NCI-H1417 treated with DMSO at 0.1 percent for 48 hours (cell line): ENCODE data around the gene LRRC74A.
A peak's percentile ranks its signal among the peaks of the same experiment; 100 is the strongest.

Experiments used
- DNase-seq: peaks from one replicate; lab custom pipeline; 2025; lab: John Stamatoyannopoulos, UW

The LRRC74A gene

GRCh38 chr14:76848879-76849278, 22.7 kb downstream of the LRRC74A start:
- no peak for DNase-seq

GRCh38 chr14:76855066-76855465, 28.9 kb downstream of the LRRC74A start:
- no peak for DNase-seq

DNA sequence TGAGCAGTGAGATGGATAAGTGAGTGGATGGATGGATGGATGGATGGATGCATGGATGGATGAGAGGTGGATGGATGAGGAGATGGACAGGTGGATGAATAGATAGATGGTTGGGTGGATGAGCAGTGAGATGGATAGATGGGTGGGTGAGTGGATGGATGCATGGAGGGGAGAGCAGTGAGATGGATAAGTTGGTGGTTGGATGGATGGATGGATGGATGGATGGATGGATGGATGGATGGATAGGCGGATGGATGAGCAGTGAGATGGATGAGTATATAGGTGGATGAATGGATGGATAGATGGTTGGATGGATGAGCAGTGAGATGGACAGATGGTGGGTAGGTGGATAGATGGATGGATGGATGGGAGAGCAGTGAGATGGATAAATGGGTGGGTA, 30.6 kb downstream of the LRRC74A start:
- no peak for DNase-seq

GRCh38 chr14:76861574-76862255, 35.5 kb downstream of the LRRC74A start:
- no peak for DNase-seq

DNA sequence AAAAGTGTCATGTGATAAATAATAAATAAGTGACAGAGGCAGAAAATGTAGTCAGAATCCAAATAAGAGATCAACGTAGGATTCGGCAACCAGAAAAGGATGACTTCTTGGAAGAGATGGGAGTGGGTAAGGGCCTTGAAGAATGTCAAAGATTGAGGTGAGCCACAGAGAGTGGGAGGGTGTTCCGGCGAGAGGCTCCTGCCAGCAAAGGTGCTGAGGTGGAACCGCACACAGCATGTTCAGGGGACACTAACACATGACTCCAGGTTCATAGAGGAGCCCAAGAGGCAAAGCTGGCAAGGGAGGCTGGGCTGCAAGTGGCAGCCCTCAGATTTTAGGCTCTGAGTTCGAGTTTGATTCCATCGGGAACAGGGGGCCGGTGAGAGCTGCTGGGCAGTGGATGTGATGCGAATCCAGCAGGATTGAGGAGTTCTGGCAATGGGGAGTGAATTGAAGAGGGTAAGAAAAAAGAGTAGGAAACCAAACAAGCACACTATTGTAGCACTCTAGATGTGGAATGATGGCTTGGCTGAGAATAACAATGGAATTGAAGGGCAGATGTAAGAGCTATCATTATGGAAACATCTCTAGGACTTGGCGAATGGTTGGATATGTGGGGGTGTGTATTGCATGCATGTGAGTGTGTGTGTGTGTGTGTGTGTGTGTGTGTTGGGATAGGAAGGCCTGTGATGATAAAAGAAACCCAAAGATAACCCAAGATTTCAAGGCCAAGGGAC, 36.5 kb downstream of the LRRC74A start:
- no peak for DNase-seq

DNA sequence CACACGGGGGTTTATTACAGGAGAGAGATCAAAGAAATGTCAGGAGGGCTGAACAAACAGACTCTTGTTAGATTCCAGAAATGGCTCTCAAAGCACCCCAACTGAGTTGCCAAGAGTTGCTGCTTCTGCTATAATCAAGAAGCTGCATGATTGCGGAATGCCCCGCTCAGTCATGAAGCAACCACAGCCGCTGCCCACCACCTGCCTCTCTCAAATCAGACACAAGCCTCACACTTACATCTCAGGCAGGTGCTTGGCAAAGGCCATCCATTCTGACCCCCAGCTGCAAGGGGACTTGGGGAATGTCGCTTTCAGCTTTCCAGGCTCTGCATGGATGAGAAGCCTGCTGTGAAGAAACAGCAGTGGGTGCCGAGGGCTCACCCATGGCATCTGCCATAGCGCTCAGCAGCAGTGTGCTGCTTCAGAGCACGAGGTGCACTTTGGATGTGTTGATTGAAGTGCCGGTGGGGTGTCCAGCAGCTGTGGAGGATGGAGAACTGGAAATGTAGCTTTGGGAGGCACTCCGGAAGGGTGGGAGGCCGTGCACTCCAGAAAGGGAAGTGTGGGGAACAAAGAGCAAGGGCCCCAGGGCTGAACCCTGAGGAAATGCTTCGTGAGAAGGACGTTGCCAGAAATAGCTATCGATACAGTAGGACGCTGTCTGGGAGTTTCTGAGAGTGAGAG, 37.7 kb downstream of the LRRC74A start:
- DNase-seq: peak; percentile 77

- no peak for DNase-seq
Observed at GRCh38 chr14:76866456-76866855, 40.2 kb downstream of the LRRC74A start.

- DNase-seq: no peak
Observed at GRCh38 chr14:76867516-76868453, 41.6 kb downstream of the LRRC74A start.

DNA sequence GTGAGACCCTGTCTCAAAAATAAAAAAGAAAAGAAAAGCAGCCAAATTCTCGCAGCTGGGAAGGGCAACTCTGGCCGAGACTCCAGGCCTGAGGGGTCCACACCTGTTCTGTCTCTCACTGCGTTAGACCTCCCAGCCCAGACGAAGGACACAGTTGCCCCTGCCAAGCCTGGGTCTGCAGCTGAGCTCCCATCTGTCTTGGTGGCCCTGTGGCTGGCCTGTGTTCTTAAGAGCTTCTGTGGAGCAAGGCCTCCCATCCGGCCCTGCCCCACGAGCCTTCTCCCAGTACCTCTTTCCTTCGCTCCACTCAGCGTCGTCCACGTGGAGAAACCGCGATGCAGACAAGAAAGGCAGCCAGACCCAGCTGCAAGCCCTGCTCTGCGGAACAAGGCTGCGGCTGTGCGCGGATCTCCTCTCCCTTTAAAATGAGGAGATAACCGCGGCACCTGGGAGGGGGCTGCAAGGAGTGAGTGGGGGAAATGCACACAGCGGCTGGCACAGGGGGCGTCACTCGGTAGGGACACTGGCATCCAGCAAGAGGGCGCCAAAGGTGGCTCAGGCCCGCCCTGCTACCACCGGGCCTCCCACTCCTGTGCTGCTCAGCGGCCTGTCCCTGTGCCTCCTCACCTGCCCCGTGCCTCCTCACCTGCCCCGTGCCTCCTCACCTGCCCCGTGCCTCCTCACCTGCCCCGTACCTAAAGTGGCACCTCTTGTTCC, 42.4 kb downstream of the LRRC74A start:
- DNase-seq: no peak

GRCh38 chr14:76870166-76870565, 44.0 kb downstream of the LRRC74A start:
- no peak for DNase-seq

- no peak for DNase-seq
Observed at GRCh38 chr14:76872796-76873432, 46.7 kb downstream of the LRRC74A start.

GRCh38 chr14:76874734-76875133, 48.5 kb downstream of the LRRC74A start:
- DNase-seq: no peak

DNA sequence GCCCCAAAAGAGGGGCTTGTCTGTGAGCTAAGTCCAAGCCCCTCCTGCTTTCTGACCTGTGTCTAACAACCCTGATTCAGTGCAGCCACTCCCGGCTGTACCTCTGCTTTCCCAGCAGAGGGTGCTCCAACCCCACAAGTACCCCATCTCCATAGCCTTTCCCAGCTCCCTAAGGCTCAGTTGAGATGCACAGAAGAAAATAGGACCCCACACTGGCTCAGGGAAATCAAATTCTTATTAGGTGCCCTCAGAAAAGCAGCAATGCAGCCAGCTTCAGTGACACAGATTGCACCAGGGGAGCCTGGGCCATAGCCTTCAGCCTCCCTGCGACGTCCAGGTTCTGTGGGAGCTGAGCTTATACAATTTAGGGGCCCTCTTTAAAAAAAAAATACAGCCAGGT, 49.9 kb downstream of the LRRC74A start:
- peak; percentile 41 for DNase-seq

GRCh38 chr14:76877871-76878270, 51.7 kb downstream of the LRRC74A start:
- no peak for DNase-seq

GRCh38 chr14:76880449-76880848, 54.2 kb downstream of the LRRC74A start:
- no peak for DNase-seq

- DNase-seq: no peak
Observed at GRCh38 chr14:76881348-76881747, 55.1 kb downstream of the LRRC74A start.

DNA sequence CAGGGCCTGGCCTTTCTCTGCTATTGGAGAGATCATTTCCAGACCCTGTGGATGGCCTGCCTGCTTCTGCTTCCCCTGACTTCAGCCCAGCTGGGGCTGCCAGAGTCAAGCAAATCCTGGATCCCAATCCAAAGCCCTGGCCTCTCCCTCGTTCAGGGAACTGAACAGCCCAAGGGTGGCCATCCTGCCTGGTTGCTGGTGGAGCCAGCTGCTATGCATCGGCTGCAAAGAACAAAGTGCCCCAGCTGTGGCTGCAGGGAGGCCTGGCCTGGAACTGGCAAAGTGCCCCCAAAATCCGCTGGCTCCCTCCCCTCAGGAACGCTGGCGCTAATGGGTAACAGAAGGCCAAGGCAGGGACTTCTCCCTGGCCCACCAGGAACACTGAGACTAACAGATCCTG, 56.4 kb downstream of the LRRC74A start:
- DNase-seq: no peak

- DNase-seq: no peak
Observed at GRCh38 chr14:76883447-76883846, 57.2 kb downstream of the LRRC74A start.

- DNase-seq: no peak
Observed at GRCh38 chr14:76884394-76884793, 58.2 kb downstream of the LRRC74A start.

DNA sequence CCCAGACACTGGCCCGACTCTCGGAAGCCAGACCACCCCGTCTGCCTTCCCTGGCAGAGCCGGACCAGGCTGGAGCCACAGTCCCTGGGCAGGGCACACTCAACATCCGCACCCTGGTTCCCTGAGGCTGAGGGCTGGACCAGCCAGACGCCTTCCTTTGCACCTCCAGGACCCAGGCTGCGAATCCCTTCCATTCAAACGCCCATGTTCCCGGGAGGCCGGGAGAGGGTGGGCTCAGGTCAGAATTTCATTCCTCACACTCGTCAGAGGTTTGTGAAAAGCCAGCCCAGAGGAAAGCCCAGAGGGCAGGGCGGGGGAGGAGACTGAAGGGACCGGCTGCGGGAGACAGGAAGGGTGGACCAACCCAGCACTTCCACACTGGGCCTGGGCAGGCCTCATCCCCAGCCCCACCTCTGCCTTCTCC, 58.7 kb downstream of the LRRC74A start:
- DNase-seq: no peak

- no peak for DNase-seq
Observed at GRCh38 chr14:76887191-76887590, 61.0 kb downstream of the LRRC74A start.
